AG09319 (cell line): ENCODE measurements around the gene NFASC.

Experiments
- DNase-seq: peaks from one replicate; pipeline ENCODE4 v3.0.0-alpha.2; 2010; ENCODE audit warnings: low read depth; ENCODE audit errors: extremely low read depth
- TF ChIP-seq, protein P1 (sequence below): IDR thresholded peaks from 2 replicates; pipeline ENCODE4 v1.5.1; 2011; ENCODE audit warnings: low read depth, mild to moderate bottlenecking, inconsistent platforms, low read length, moderate library complexity

Gene NFASC

GRCh38 chr1:205042911-205043806, 172.5 kb downstream of the NFASC start, which contains the start of gene CNTN2:
Gene CNTN2 (plus strand): TSS chr1:205043212. CDS start chr1:205053186, 9,974 bp downstream.
- no peak for DNase-seq
- TF ChIP-seq, protein P1, sequence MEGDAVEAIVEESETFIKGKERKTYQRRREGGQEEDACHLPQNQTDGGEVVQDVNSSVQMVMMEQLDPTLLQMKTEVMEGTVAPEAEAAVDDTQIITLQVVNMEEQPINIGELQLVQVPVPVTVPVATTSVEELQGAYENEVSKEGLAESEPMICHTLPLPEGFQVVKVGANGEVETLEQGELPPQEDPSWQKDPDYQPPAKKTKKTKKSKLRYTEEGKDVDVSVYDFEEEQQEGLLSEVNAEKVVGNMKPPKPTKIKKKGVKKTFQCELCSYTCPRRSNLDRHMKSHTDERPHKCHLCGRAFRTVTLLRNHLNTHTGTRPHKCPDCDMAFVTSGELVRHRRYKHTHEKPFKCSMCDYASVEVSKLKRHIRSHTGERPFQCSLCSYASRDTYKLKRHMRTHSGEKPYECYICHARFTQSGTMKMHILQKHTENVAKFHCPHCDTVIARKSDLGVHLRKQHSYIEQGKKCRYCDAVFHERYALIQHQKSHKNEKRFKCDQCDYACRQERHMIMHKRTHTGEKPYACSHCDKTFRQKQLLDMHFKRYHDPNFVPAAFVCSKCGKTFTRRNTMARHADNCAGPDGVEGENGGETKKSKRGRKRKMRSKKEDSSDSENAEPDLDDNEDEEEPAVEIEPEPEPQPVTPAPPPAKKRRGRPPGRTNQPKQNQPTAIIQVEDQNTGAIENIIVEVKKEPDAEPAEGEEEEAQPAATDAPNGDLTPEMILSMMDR = no peak

- no peak for DNase-seq
- TF ChIP-seq, protein P1 = no peak
Observed at GRCh38 chr1:205043866-205044265, 173.2 kb downstream of the NFASC start.

GRCh38 chr1:205044741-205045140, 174.1 kb downstream of the NFASC start:
- TF ChIP-seq, protein P1 = no peak
- DNase-seq = no peak

GRCh38 chr1:205045146-205045545, 174.5 kb downstream of the NFASC start:
- TF ChIP-seq, protein P1 = no peak
- DNase-seq = no peak

GRCh38 chr1:205046870-205047269, 176.2 kb downstream of the NFASC start:
- DNase-seq = no peak
- TF ChIP-seq, protein P1 = no peak

DNA sequence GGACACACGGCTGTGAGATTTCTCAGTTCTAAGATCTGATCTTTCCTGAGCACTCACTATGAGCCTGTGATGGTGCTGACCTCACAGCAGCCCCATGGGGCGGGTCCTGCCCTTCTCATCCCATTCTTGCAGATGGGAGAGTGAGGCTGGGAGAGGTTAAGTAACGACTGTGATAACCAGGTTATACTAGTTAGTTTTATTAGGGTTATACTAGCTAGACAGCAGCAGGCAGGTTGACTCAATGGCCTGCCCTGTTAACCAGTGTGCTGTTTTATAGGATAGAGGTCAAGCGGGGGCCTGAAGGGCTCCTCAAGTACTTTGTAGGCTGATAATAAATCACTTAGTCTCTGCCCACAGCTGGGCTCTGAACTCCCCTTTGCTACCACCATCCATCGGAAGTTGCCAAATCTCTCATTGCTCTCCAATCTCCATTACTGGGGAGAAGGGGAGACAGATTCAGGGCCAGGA, 177.1 kb downstream of the NFASC start:
- TF ChIP-seq, protein P1 = no peak
- DNase-seq = no peak

- DNase-seq = no peak
- TF ChIP-seq, protein P1 = no peak
Observed at GRCh38 chr1:205048382-205048781, 177.7 kb downstream of the NFASC start.
